ENCODE measurements around the gene TRIO. TPM values are rescaled to one million over a fixed set of nuclear protein-coding genes. Genes with fewer than 3 reads are reported as not detected.

TRIO gene
- total RNA-seq, 2 experiments from 2014 or later: 5.7 to 15.7 TPM

DNA sequence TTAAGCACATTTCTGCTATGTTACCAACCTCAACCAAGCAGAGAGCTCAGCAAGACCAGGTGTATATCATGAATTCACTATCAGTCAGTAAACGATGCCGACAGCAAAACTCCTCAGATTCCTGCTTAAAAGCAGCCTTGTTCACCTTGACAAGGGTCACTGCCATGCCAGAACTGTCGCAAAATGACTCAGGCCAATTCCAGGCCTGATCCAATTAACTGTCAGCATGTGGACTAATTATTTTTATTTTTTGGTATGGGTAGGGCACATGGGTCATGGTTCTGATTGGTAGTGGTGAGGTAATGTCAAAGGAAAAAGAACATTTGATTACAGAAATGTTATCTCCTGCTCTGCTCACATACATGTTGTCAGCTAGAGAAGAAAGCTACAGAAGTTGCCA, 224.2 kb downstream of the TRIO start:
- peaks cover 3% of the 10 kb centered on the region for H3K27me3 Mint-ChIP-seq
- H3K36me3 Mint-ChIP-seq: no peaks in the 10 kb centered on the region
- no peak overlapping the region for H3K4me3 Mint-ChIP-seq
- H3K4me1 Mint-ChIP-seq: peaks cover 65% of the 10 kb centered on the region
- CTCF ChIA-PET: interaction anchor here (0.9 to 8.7 kb wide), 7 partner anchors 10 to 288 kb away, joined by 3 to 163 read pairs (median 3); no protein-coding TSS in a partner anchor
- ATAC-seq (no peak), DNase-seq (no peak)
- H3K9me3 Mint-ChIP-seq (ENCODE audit: low read depth): no peaks in the 10 kb centered on the region
- H3K27ac Mint-ChIP-seq: peak overlapping the region; percentile 78

DNA sequence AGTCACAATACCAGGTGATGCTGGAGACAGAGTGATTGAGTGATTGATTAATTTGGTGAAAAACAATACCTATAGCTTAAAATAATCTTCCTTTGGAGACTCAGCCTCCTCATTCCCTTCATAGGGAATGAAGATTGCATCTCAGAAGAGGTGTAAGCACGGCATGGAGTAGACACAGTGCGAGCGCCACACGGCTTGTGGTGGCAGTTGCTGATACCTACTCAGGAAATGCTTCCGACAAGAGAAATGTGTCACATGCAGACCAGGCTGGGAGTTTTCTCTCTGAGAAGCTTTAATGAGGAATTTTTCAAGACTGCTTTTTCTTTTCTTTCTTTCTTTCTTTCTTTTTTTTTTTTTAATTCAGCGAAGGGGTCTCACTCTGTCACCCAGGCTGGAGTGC, 226.6 kb downstream of the TRIO start:
- ATAC-seq: no peak
- no peaks in the 10 kb centered on the region for H3K27me3 Mint-ChIP-seq
- no peak overlapping the region for H3K27ac Mint-ChIP-seq
- CTCF ChIA-PET: interaction anchor here (1.2 to 8.7 kb wide), 5 partner anchors 21 to 634 kb away, joined by 3 to 163 read pairs (median 8); no protein-coding TSS in a partner anchor
- peaks cover 60% of the 10 kb centered on the region for H3K4me1 Mint-ChIP-seq
- no peak overlapping the region for H3K4me3 Mint-ChIP-seq
- no peak for DNase-seq
- no peaks in the 10 kb centered on the region for H3K36me3 Mint-ChIP-seq
- H3K9me3 Mint-ChIP-seq (ENCODE audit: low read depth): no peaks in the 10 kb centered on the region

DNA sequence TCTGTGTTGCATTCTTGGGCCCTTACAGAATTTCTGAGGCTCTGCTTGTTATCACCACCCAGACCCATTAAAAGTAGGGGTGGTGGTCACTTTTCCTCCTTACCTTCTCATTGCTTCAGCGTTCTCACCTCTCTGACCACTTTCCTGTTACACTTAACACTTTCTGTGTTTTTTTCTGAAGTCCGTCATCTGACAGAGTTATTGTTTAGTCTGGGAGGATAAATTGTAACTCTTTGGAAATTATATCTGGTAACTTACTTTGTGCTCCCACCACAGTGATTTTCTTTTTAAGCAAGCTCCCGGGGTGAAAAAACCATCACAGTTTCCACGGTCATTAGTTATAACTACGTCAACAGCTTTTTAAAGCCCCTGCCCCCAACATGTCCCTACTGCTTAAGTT, 227.2 kb downstream of the TRIO start:
- Mint-ChIP-seq H3K27ac (no peak overlapping the region), H3K9me3 (ENCODE audit: low read depth) (no peaks in the 10 kb centered on the region), H3K36me3 (no peaks in the 10 kb centered on the region), H3K4me1 (peaks cover 58% of the 10 kb centered on the region), H3K27me3 (peaks cover 3% of the 10 kb centered on the region), H3K4me3 (no peak overlapping the region)
- CTCF ChIA-PET: interaction anchor here (1.0 to 8.7 kb wide), 5 partner anchors 13 to 278 kb away, joined by 3 to 163 read pairs (median 4); no protein-coding TSS in a partner anchor
- no peak for ATAC-seq
- DNase-seq: no peak

DNA sequence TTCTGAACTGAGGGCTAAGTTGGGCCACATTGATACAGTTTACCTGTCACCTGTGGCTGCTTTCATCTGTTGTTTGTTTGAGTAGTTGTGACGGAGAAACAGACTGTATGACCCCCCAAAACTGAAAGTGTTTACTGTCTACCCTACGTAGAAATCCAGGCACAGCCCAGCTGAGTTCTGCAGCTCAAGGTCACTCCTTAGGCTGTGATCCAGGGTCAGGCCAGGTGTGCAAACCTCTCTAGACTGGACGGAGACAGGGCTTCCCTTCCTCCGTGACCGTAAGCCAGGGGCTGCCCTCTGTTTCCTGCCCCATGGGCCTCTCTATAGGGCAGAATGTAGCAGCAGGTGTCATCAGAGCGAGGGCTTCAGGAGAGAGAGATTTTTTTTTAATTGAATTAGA, 230.5 kb downstream of the TRIO start:
- DNase-seq: no peak
- CTCF ChIA-PET: interaction anchor here (1.9 kb wide), 1 partner anchor 274 kb away, joined by 10 read pairs; no protein-coding TSS in a partner anchor
- H3K36me3 Mint-ChIP-seq: no peaks in the 10 kb centered on the region

DNA sequence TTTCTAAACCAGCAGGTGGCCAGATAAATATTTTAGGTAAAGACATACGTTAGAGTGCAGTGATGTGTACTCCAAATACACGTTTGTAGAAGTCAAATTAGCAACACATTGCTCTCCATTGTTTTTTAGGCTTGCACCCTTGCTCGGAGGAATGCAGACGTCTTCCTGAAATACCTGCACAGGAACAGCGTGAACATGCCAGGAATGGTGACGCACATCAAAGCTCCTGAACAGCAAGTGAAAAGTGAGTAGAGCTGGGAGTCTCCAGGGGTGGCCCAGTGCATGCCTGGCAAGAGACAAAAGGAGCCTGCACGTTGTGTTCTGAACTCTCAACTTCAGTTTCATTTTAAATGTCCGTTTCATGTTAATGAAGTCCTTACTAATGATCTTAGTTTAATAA, 231.0 kb downstream of the TRIO start:
- no peak for DNase-seq
- Mint-ChIP-seq H3K4me3 (no peak overlapping the region), H3K36me3 (no peaks in the 10 kb centered on the region), H3K27me3 (peaks cover 10% of the 10 kb centered on the region), H3K4me1 (peaks cover 22% of the 10 kb centered on the region), H3K27ac (no peak overlapping the region), H3K9me3 (ENCODE audit: low read depth) (no peaks in the 10 kb centered on the region)
- ATAC-seq: no peak
- CTCF ChIA-PET: interaction anchor here (1.0 kb wide), 1 partner anchor 271 kb away, joined by 4 read pairs; no protein-coding TSS in a partner anchor

More for the DNA sequence above, 230.5 kb downstream of the TRIO start:
- H3K4me1 Mint-ChIP-seq: peaks cover 26% of the 10 kb centered on the region
- H3K27ac Mint-ChIP-seq: peak overlapping the region; percentile 4
- no peak overlapping the region for H3K4me3 Mint-ChIP-seq
- no peaks in the 10 kb centered on the region for H3K9me3 Mint-ChIP-seq (ENCODE audit: low read depth)
- peaks cover 10% of the 10 kb centered on the region for H3K27me3 Mint-ChIP-seq
- ATAC-seq: no peak

DNA sequence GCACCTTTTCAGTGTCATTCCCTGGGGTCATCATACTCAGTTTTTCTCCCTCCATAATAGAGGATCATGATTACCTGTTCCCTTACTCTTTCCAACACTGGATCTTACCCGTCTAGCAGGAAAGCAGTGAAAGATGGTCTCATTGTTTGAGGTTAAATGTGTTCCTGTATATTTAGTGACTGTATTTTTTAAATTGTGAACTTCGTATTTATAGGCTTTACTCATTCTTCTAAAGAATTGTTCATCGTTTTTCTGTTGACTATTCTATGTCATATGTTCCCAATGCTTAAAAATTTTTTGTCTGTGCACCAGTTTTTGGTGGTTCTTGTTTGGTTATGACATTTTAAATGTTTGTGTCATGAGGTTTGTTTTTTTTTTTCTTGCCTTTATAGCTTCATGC, 233.6 kb downstream of the TRIO start:
- H3K4me3 Mint-ChIP-seq: no peak overlapping the region
- DNase-seq: no peak
- CTCF ChIA-PET: no interaction called here
- no peak for ATAC-seq
- peaks cover 8% of the 10 kb centered on the region for H3K4me1 Mint-ChIP-seq
- H3K36me3 Mint-ChIP-seq: no peaks in the 10 kb centered on the region
- no peak overlapping the region for H3K27ac Mint-ChIP-seq
- no peaks in the 10 kb centered on the region for H3K9me3 Mint-ChIP-seq (ENCODE audit: low read depth)
- H3K27me3 Mint-ChIP-seq: peaks cover 13% of the 10 kb centered on the region

DNA sequence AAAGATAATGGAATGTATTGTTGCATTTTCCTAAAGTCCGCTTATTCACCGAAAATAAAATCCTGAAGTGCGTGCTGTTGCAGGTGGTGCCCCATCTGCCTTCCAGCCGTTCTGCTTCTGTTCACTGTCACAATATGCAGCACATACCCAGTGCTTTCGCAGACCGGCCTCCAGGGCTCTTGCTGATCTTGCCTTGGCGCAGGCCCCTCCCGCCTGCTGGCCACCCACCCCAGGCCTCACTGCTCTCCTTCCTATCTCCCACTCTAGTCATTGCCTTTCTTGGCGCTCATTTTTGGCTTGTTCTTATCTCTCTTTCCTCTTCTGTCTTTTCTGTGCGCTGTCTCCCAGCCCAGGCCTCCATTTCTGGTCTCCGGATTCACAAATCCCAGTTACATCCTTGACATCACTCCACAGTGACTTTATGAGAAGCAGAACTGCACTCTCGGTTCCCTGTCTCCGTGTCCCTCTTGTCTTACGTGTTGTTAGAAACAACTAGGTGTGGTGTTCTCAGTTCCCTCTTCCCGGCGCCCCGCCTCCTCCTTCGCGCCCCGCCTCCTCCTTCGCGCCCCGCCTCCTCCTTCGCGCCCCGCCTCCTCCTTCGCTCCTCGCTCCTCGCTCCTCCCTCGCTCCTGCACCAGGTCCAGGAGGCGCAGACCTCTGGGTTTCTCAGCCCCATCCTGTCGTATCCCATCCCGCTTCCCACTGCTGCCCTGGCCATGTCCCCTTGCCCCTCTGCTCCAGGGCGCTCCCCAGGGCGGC, 236.8 kb downstream of the TRIO start:
- DNase-seq (no peak), ATAC-seq (no peak)
- no peak overlapping the region for H3K27ac Mint-ChIP-seq
- peaks cover 17% of the 10 kb centered on the region for H3K27me3 Mint-ChIP-seq
- no peaks in the 10 kb centered on the region for H3K9me3 Mint-ChIP-seq (ENCODE audit: low read depth)
- H3K36me3 Mint-ChIP-seq: no peaks in the 10 kb centered on the region
- peaks cover 9% of the 10 kb centered on the region for H3K4me1 Mint-ChIP-seq
- CTCF ChIA-PET: no interaction called here
- H3K4me3 Mint-ChIP-seq: no peak overlapping the region

DNA sequence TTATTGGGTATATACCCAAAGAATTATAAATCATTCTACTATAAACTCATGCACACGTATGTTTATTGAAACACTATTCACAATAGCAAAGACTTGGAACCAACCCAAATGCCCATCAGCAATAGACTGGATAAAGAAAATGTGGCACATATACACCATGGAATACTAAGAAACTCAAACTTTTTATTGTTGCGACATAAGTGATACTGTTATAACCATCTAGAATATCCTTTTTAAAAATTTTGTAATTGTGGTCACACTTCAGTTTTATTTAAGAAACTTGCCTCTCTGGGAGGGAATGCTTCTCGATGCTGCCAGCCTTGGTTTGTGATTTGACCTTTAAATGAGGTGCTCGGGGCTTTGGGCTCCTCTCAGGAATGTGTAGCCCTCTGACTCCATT, 237.6 kb downstream of the TRIO start:
- no peak overlapping the region for H3K27ac Mint-ChIP-seq
- H3K36me3 Mint-ChIP-seq: no peaks in the 10 kb centered on the region
- CTCF ChIA-PET: no interaction called here
- peaks cover 13% of the 10 kb centered on the region for H3K27me3 Mint-ChIP-seq
- DNase-seq: no peak
- no peak overlapping the region for H3K4me3 Mint-ChIP-seq
- peaks cover 11% of the 10 kb centered on the region for H3K4me1 Mint-ChIP-seq
- H3K9me3 Mint-ChIP-seq (ENCODE audit: low read depth): no peaks in the 10 kb centered on the region
- no peak for ATAC-seq

DNA sequence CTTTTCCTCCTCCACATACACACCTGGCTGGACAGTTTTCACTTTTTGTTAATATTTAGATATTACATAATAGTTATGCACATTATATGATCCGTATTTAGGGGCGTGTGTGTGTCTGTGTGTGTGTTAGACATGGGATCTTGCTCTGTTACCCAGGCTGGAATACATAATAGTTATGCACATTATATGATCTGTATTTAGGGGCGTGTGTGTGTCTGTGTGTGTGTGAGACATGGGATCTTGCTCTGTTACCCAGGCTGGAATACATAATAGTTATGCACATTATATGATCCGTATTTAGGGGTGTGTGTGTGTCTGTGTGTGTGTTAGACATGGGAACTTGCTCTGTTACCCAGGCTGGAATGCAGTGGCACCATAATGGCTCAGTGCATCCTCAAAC, 239.5 kb downstream of the TRIO start:
- CTCF ChIA-PET: interaction anchor here (1.1 to 1.6 kb wide), 3 partner anchors 12 to 266 kb away, joined by 3 to 8 read pairs (median 3); no protein-coding TSS in a partner anchor
- Mint-ChIP-seq H3K4me1 (peaks cover 11% of the 10 kb centered on the region), H3K4me3 (no peak overlapping the region), H3K9me3 (ENCODE audit: low read depth) (no peaks in the 10 kb centered on the region), H3K27me3 (peaks cover 22% of the 10 kb centered on the region), H3K27ac (no peak overlapping the region), H3K36me3 (no peaks in the 10 kb centered on the region)
- no peak for DNase-seq
- no peak for ATAC-seq

DNA sequence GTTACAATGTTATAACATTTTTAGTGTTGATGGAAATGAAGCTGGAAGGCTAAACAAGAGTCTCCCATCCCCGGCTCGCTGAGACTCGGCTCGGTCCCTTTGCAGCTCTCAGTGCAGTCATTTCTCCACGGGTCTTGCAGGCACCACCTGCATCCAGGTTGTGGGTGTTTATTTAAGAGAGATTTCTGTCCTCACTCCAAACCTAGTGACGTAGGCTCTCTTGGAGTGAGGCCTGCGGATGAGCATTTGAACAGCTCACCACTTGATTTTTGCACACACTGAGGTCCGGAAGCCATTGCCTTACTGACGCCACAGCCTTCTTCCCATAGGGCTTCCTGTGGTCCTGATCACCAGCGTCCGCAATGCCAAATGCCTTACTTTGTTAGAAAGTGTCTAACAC, 240.8 kb downstream of the TRIO start:
- H3K27me3 Mint-ChIP-seq: peaks cover 26% of the 10 kb centered on the region
- H3K27ac Mint-ChIP-seq: no peak overlapping the region
- ATAC-seq (no peak), DNase-seq (no peak)
- no peak overlapping the region for H3K4me3 Mint-ChIP-seq
- H3K36me3 Mint-ChIP-seq: no peaks in the 10 kb centered on the region
- no peaks in the 10 kb centered on the region for H3K9me3 Mint-ChIP-seq (ENCODE audit: low read depth)
- peaks cover 11% of the 10 kb centered on the region for H3K4me1 Mint-ChIP-seq
- CTCF ChIA-PET: interaction anchor here (0.6 to 1.6 kb wide), 5 partner anchors 13 to 265 kb away, joined by 3 to 8 read pairs (median 4); no protein-coding TSS in a partner anchor

DNA sequence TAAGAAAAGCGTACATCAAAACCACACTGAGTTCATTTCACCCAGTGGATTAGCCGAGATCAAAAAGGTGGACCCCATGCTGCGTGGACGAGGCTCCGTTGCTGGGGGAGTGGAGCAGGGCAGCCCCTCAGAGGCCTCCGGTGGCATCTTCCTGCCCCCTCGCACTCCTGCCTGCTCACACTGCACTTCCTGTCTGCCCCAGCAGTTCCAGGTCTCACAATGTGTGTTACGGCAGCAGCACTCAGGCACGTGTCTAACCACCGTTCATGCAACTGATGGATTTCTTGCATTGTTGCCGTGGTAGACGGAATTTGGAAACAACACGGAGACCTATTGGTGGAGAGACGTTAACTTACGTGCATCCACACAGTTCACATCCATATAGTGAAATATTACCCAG, 241.9 kb downstream of the TRIO start:
- CTCF ChIA-PET: interaction anchor here (0.7 to 2.6 kb wide), 2 partner anchors 9 to 14 kb away, joined by 3 to 9 read pairs; no protein-coding TSS in a partner anchor
- ATAC-seq (peak; percentile 79), DNase-seq (peak; percentile 59)
- peaks cover 11% of the 10 kb centered on the region for H3K4me1 Mint-ChIP-seq
- H3K9me3 Mint-ChIP-seq (ENCODE audit: low read depth): no peaks in the 10 kb centered on the region
- H3K4me3 Mint-ChIP-seq: no peak overlapping the region
- H3K27ac Mint-ChIP-seq: no peak overlapping the region
- H3K27me3 Mint-ChIP-seq: peaks cover 26% of the 10 kb centered on the region
- H3K36me3 Mint-ChIP-seq: no peaks in the 10 kb centered on the region

DNA sequence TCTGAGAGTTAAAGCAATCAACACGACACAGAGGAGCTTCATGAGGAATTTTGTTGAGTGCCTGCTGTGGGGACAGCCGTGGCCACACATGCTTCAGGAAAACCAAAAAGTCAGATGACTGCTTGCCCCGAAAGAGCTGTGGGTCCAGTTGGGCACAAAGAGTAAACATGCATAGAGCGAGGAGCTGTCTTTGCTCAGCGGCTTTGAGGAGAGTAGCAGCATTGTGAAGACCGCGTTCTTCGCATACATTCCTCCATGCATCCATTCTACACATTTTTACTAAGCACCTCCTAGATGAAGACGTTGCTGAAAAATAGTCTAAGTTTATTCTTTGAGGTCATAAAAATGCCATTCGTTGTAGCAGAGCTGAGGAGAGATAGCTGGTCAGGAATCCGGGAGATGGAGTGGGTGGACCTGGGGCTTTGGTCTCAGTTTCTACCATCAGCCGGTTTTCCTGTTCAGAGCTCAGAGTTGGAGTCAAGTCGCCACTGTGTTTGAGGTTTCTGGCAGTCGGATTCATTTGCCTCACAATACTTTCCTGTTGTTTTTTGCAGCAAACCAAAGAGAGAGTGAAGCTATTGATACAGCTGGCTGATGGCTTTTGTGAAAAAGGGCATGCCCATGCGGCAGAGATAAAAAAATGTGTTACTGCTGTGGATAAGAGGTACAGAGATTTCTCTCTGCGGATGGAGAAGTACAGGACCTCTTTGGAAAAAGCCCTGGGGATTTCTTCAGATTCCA, 243.9 kb downstream of the TRIO start:
- ATAC-seq (no peak), DNase-seq (no peak)
- Mint-ChIP-seq H3K4me3 (no peak overlapping the region), H3K27ac (no peak overlapping the region), H3K9me3 (ENCODE audit: low read depth) (no peaks in the 10 kb centered on the region), H3K36me3 (no peaks in the 10 kb centered on the region), H3K4me1 (peaks cover 11% of the 10 kb centered on the region), H3K27me3 (peaks cover 26% of the 10 kb centered on the region)
- CTCF ChIA-PET: interaction anchor here (1.4 to 2.6 kb wide), 4 partner anchors 9 to 261 kb away, joined by 4 to 13 read pairs (median 8); no protein-coding TSS in a partner anchor

DNA sequence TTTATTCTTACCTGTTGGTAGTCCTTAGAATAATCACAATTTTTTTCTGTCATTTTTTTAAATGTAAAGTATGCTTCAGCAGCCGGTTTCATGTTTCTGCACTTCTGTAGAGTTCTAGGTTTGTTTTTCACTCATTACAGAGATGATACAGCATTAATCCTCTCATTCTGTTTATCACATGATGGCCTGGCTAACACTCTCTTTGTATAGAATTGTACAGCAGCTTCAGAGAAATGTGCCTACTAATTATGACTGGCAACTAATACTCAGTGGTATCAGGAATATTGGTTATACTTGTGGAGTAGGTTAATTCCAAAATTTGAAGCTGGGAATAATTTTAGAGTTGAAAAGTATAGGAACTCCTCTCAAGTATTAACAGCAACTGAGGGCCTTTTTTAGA, 245.6 kb downstream of the TRIO start:
- H3K9me3 Mint-ChIP-seq (ENCODE audit: low read depth): no peaks in the 10 kb centered on the region
- H3K4me1 Mint-ChIP-seq: peaks cover 11% of the 10 kb centered on the region
- H3K4me3 Mint-ChIP-seq: no peak overlapping the region
- H3K36me3 Mint-ChIP-seq: no peaks in the 10 kb centered on the region
- H3K27me3 Mint-ChIP-seq: peaks cover 26% of the 10 kb centered on the region
- no peak for ATAC-seq
- CTCF ChIA-PET: interaction anchor here (0.9 to 3.5 kb wide), 4 partner anchors 21 to 260 kb away, joined by 3 to 10 read pairs (median 3); no protein-coding TSS in a partner anchor
- H3K27ac Mint-ChIP-seq: no peak overlapping the region
- DNase-seq: no peak

All from activated CD8-positive, alpha-beta memory T cell treated with anti-CD3 and anti-CD28 coated beads, Interleukin-2, amount 10 ng/mL, durations not matched to agents 7 days and 5 days (primary cell).